ENCODE results near the gene RFX6. TPM values are rescaled to one million over a fixed set of nuclear protein-coding genes. Genes with fewer than 3 reads are reported as not detected.

The RFX6 gene
- total RNA-seq, 4 donors from 2014 or later, result not detected

- TF ChIP-seq, protein P1, sequence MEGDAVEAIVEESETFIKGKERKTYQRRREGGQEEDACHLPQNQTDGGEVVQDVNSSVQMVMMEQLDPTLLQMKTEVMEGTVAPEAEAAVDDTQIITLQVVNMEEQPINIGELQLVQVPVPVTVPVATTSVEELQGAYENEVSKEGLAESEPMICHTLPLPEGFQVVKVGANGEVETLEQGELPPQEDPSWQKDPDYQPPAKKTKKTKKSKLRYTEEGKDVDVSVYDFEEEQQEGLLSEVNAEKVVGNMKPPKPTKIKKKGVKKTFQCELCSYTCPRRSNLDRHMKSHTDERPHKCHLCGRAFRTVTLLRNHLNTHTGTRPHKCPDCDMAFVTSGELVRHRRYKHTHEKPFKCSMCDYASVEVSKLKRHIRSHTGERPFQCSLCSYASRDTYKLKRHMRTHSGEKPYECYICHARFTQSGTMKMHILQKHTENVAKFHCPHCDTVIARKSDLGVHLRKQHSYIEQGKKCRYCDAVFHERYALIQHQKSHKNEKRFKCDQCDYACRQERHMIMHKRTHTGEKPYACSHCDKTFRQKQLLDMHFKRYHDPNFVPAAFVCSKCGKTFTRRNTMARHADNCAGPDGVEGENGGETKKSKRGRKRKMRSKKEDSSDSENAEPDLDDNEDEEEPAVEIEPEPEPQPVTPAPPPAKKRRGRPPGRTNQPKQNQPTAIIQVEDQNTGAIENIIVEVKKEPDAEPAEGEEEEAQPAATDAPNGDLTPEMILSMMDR (IDR thresholded peaks at IDR 0.05; ENCODE audit: low read depth), result no peak
Observed at GRCh38 chr6:116895935-116896334, 18.9 kb downstream of the RFX6 start.

DNA sequence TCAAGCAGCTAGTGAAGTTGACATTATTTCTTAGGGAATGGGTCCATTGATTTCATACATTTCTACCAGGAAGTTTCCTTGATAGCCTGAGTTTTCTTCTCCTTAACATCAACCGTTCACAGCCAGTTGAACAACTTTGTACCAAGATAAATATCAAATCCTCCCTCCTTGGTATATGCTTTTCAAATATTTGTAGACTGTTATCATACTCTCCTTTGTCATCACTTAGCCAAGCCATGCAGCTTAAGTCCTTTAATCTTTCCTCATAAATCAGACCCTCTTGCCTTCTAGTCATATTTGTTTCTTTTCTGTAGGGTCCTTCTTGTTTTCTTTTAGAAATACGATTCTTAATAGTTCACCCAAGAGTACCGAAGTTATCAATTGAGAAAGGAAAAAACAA is 25.6 kb downstream of the RFX6 start:
- TF ChIP-seq, protein P1 (IDR thresholded peaks at IDR 0.05; ENCODE audit: low read depth), result no peak

- TF ChIP-seq, protein P1 (IDR thresholded peaks at IDR 0.05; ENCODE audit: low read depth), result no peak
Observed at GRCh38 chr6:116922853-116923548, 46.0 kb downstream of the RFX6 start.

GRCh38 chr6:116924245-116924644 is 47.2 kb downstream of the RFX6 start:
- TF ChIP-seq, protein P1 (IDR thresholded peaks at IDR 0.05; ENCODE audit: low read depth), result no peak

GRCh38 chr6:116925088-116925794 is 48.2 kb downstream of the RFX6 start:
- TF ChIP-seq, protein P1 (IDR thresholded peaks at IDR 0.05; ENCODE audit: low read depth), result no peak

GRCh38 chr6:116928677-116929076 is 51.6 kb downstream of the RFX6 start:
- TF ChIP-seq, protein P1 (IDR thresholded peaks at IDR 0.05; ENCODE audit: low read depth), result no peak

- TF ChIP-seq, protein P1 (IDR thresholded peaks at IDR 0.05; ENCODE audit: low read depth), result no peak
Observed at GRCh38 chr6:116929825-116930224, 52.8 kb downstream of the RFX6 start.

All from subcutaneous adipose tissue (tissue), 4 donors.